ENCODE measurements around the gene BCORL1. TPM values are rescaled to one million over a fixed set of nuclear protein-coding genes. Genes with fewer than 3 reads are reported as not detected.

BCORL1 gene
- total and polyA plus RNA-seq, 2 of the 8 experiments (the other 6 are each of a cell fraction or from before 2014, with no cell fraction given) = 1.4 to 6.2 TPM

GRCh38 chrX:130071611-130072344, 89.3 kb downstream of the BCORL1 start:
- no peak overlapping the region for H3K14ac ChIP-seq (ENCODE audit: insufficient read length)
- no peaks in the 10 kb centered on the region for H3K23me2 ChIP-seq (ENCODE audit: low read depth, low read length)
- no peak overlapping the region for H3K27ac ChIP-seq (ENCODE audit: low read depth, low read length)
- H3K79me2 ChIP-seq (ENCODE audit: control insufficient read depth in 1 of 2, insufficient read depth in 2 of 2, low read length in 2 of 2) = no peaks in the 10 kb centered on the region
- H2BK12ac ChIP-seq (ENCODE audit: low read depth, low read length) = no peak overlapping the region
- no peaks in the 10 kb centered on the region for H3K36me3 ChIP-seq (ENCODE audit: control insufficient read depth in 2 of 4, insufficient read depth in 4 of 4, low read length in 3 of 4)
- H2BK5ac ChIP-seq (ENCODE audit: low read depth, low read length) = no peak overlapping the region
- no peak overlapping the region for H2BK20ac ChIP-seq (ENCODE audit: low read length)
- H4K91ac ChIP-seq (replicated peaks; ENCODE audit: insufficient read length, low read length) = no peak overlapping the region
- no peak overlapping the region for H3K4me2 ChIP-seq (ENCODE audit: insufficient read depth in 1 of 2, low read depth in 2 of 2, low read length in 2 of 2)
- H3K4ac ChIP-seq (replicated peaks; ENCODE audit: insufficient read length, low read depth, low read length) = no peak overlapping the region
- H2BK120ac ChIP-seq (replicated peaks; ENCODE audit: low read depth, low read length) = no peak overlapping the region
- no peak overlapping the region for H3K18ac ChIP-seq (ENCODE audit: extremely low read depth, low read length)
- no peak overlapping the region for H2AFZ ChIP-seq (ENCODE audit: low read length)
- H2AK5ac ChIP-seq (ENCODE audit: low read depth, low read length) = no peak overlapping the region
- ChIA-PET CTCF (ENCODE audit: partially characterized antibody) (no interaction called here), POLR2A (ENCODE audit: partially characterized antibody) (no interaction called here)
- TF ChIP-seq TAF1 (IDR thresholded peaks at IDR 0.05; ENCODE audit: low read depth, low read length) (no peak), RXRA (IDR thresholded peaks at IDR 0.05; ENCODE audit: insufficient read depth, low read depth, low read length) (no peak), ZNF274 (IDR thresholded peaks at IDR 0.05; ENCODE audit: borderline replicate concordance, extremely low read depth, low read length) (no peak), ASH2L (IDR thresholded peaks at IDR 0.05; ENCODE audit: low read length) (no peak), E2F6 (IDR thresholded peaks at IDR 0.05) (no peak), CEBPB (IDR thresholded peaks at IDR 0.05; ENCODE audit: low read depth, low read length) (no peak), MAX (IDR thresholded peaks at IDR 0.05) (no peak), CHD2 (IDR thresholded peaks at IDR 0.05; ENCODE audit: low read length) (no peak), CBX5 (IDR thresholded peaks at IDR 0.05; ENCODE audit: low read depth, low read length) (no peak), JUN (IDR thresholded peaks at IDR 0.05; ENCODE audit: low read depth, low read length) (no peak), SP2 (IDR thresholded peaks at IDR 0.05; ENCODE audit: low read length) (no peak), TAF7 (optimal IDR thresholded peaks at IDR 0.05; ENCODE audit: borderline replicate concordance, low read depth, low read length) (no peak), SUZ12 (IDR thresholded peaks at IDR 0.05; ENCODE audit: low read length) (no peak)
- no peaks in the 10 kb centered on the region for H3K27me3 ChIP-seq (replicated peaks in 1 of 4; ENCODE audit: control insufficient read depth in 3 of 4, extremely low read depth in 1 of 4, insufficient read depth in 3 of 4, low read length in 3 of 4)
- H4K5ac ChIP-seq (ENCODE audit: insufficient read length, low read depth, low read length) = no peak overlapping the region
- no peak for FAIRE-seq
- no peaks in the 10 kb centered on the region for H3K9me3 ChIP-seq (ENCODE audit: insufficient read depth in 2 of 2, low read depth in 1 of 2, low read length in 1 of 2)
- H3K23ac ChIP-seq (ENCODE audit: insufficient read length) = no peak overlapping the region
- H3K9ac ChIP-seq (replicated peaks in 1 of 4; ENCODE audit: extremely low read depth in 1 of 4, low read depth in 3 of 4, low read length in 3 of 4) = no peak overlapping the region
- no peak overlapping the region for H3K4me3 ChIP-seq (ENCODE audit: extremely low read depth in 1 of 4, insufficient read depth in 2 of 4, low read depth in 3 of 4, low read length in 4 of 4)
- H2BK15ac ChIP-seq (ENCODE audit: low read length) = no peak overlapping the region
- no peaks in the 10 kb centered on the region for H3K4me1 ChIP-seq (replicated peaks in 1 of 4; ENCODE audit: control insufficient read depth in 3 of 4, insufficient read depth in 4 of 4, low read length in 3 of 4)
- no peak overlapping the region for H4K8ac ChIP-seq (ENCODE audit: extremely low read depth, insufficient read depth, low read length)
- no peak for DNase-seq (ENCODE audit: low read depth in 1 of 2, low spot score in 2 of 2)
- no peaks in the 10 kb centered on the region for H4K20me1 ChIP-seq (replicated peaks in 1 of 2; ENCODE audit: control insufficient read depth in 1 of 2, insufficient read depth in 2 of 2, low read length in 2 of 2)
- 75% methylated on average over 9 of the region's 18 CpGs; no CpG with 5 or more reads in 1 of the 2 experiments for WGBS, 2 experiments (ENCODE audit: extremely low coverage in 1 of 2, insufficient coverage in 1 of 2, insufficient read length in 1 of 2, insufficient replicate concordance in 2 of 2, low coverage in 1 of 2, low lambda C conversion rate in 2 of 2, missing lambda C conversion rate in 1 of 2)
- no peaks in the 10 kb centered on the region for H3K79me1 ChIP-seq (ENCODE audit: low read depth, low read length)
- H3K56ac ChIP-seq (replicated peaks; ENCODE audit: insufficient read length, low read depth, low read length) = no peak overlapping the region
